ENCODE measurements around the gene SYT12.

Gene SYT12

GRCh38 chr11:67022961-67023956 lies at the start of gene SYT12:
Gene SYT12, plus strand, starts transcription at chr11:67023134. Its CDS starts 7,011 bp downstream, at chr11:67030145.
- no peaks in the 10 kb centered on the region for H3K27me3 ChIP-seq (ENCODE audit: insufficient read depth, poor library complexity, severe bottlenecking)
- DNase-seq (ENCODE audit: low spot score) = no peak
- peak; percentile 7 for ATAC-seq (ENCODE audit: low read depth)
- no peak for TF ChIP-seq CTCF (IDR thresholded peaks at IDR 0.05; ENCODE audit: poor library complexity, severe bottlenecking)
- H3K4me1 ChIP-seq (ENCODE audit: insufficient read depth, poor library complexity, severe bottlenecking) = peaks cover 22% of the 10 kb centered on the region
- H3K27ac ChIP-seq (ENCODE audit: poor library complexity, severe bottlenecking) = peak within 1 kb of the TSS; percentile 57
- no peaks in the 10 kb centered on the region for H3K9me3 ChIP-seq (ENCODE audit: severe bottlenecking)
- peak within 1 kb of the TSS; percentile 29 for H3K4me3 ChIP-seq (ENCODE audit: severe bottlenecking)
- no peaks in the 10 kb centered on the region for H3K36me3 ChIP-seq (ENCODE audit: low read depth)

GRCh38 chr11:66973956-66974580 lies 48.9 kb upstream of the SYT12 start:
- H3K9me3 ChIP-seq (ENCODE audit: severe bottlenecking) = no peaks in the 10 kb centered on the region
- DNase-seq (ENCODE audit: low spot score) (no peak), ATAC-seq (ENCODE audit: low read depth) (no peak)
- peaks cover 35% of the 10 kb centered on the region for H3K4me1 ChIP-seq (ENCODE audit: insufficient read depth, poor library complexity, severe bottlenecking)
- H3K36me3 ChIP-seq (ENCODE audit: low read depth) = no peaks in the 10 kb centered on the region
- TF ChIP-seq CTCF (IDR thresholded peaks at IDR 0.05; ENCODE audit: poor library complexity, severe bottlenecking) = no peak
- H3K4me3 ChIP-seq (ENCODE audit: severe bottlenecking) = no peak overlapping the region
- H3K27ac ChIP-seq (ENCODE audit: poor library complexity, severe bottlenecking) = peak overlapping the region; percentile 45
- no peaks in the 10 kb centered on the region for H3K27me3 ChIP-seq (ENCODE audit: insufficient read depth, poor library complexity, severe bottlenecking)

- Histone ChIP-seq H3K9me3 (ENCODE audit: severe bottlenecking) (peaks cover 5% of the 10 kb centered on the region), H3K27ac (ENCODE audit: poor library complexity, severe bottlenecking) (peak within 1 kb of the TSS; percentile 45), H3K4me3 (ENCODE audit: severe bottlenecking) (no peak within 1 kb of the TSS), H3K27me3 (ENCODE audit: insufficient read depth, poor library complexity, severe bottlenecking) (no peaks in the 10 kb centered on the region), H3K4me1 (ENCODE audit: insufficient read depth, poor library complexity, severe bottlenecking) (peaks cover 30% of the 10 kb centered on the region), H3K36me3 (ENCODE audit: low read depth) (no peaks in the 10 kb centered on the region)
- DNase-seq (ENCODE audit: low spot score) (no peak), ATAC-seq (ENCODE audit: low read depth) (no peak)
- no peak for TF ChIP-seq CTCF (IDR thresholded peaks at IDR 0.05; ENCODE audit: poor library complexity, severe bottlenecking)
These were observed 48.1 kb upstream of the SYT12 start, which contains the start of gene C11orf86 for GRCh38 chr11:66974724-66975404. Gene C11orf86, plus strand, starts transcription at chr11:66975304. Its CDS starts 59 bp downstream, at chr11:66975363.

- peaks cover 24% of the 10 kb centered on the region for H3K4me1 ChIP-seq (ENCODE audit: insufficient read depth, poor library complexity, severe bottlenecking)
- no peaks in the 10 kb centered on the region for H3K27me3 ChIP-seq (ENCODE audit: insufficient read depth, poor library complexity, severe bottlenecking)
- no peaks in the 10 kb centered on the region for H3K36me3 ChIP-seq (ENCODE audit: low read depth)
- DNase-seq (ENCODE audit: low spot score) (no peak), ATAC-seq (ENCODE audit: low read depth) (no peak)
- TF ChIP-seq CTCF (IDR thresholded peaks at IDR 0.05; ENCODE audit: poor library complexity, severe bottlenecking) = no peak
- H3K27ac ChIP-seq (ENCODE audit: poor library complexity, severe bottlenecking) = peak overlapping the region; percentile 18
- no peak overlapping the region for H3K4me3 ChIP-seq (ENCODE audit: severe bottlenecking)
- H3K9me3 ChIP-seq (ENCODE audit: severe bottlenecking) = peaks cover 5% of the 10 kb centered on the region
These were observed 47.4 kb upstream of the SYT12 start for GRCh38 chr11:66975405-66976027.

Data from RWPE2 (cell line).